OCI-LY3 (cell line): ENCODE results near the gene MOGAT2.

Experiments
- H2AFZ ChIP-seq: fragments of 200-600, 300-600 bp; shearing (Covaris generic); 2 replicates; pipeline ENCODE4 v1.6.0; 2014; ENCODE audit warnings: antibody characterized with exemption, low read depth, low read length
- H3K27ac ChIP-seq: fragments of 200-600, 300-600 bp; sonication (generic); 2 replicates; pipeline ENCODE4 v1.5.1; 2014; ENCODE audit warnings: mild to moderate bottlenecking, low read length, moderate library complexity, mixed read lengths
- H3K27me3 ChIP-seq: fragments of 200-600, 300-600 bp; sonication (generic); 2 replicates; pipeline ENCODE4 v1.6.1; 2014; ENCODE audit warnings: low read depth, low read length, mixed read lengths
- H3K36me3 ChIP-seq: fragments of 200-600, 300-600 bp; sonication (generic); replicated peaks from 2 replicates; pipeline ENCODE3; 2014; ENCODE audit warnings: low read depth, low read length, mixed read lengths
- H3K4me1 ChIP-seq: fragments of 300-600, 200-600 bp; sonication (generic); 2 replicates; pipeline ENCODE4 v1.6.1; 2014; ENCODE audit warnings: low read length, mixed read lengths
- H3K4me2 ChIP-seq: fragments of 200-600, 300-600 bp; sonication (generic); 2 replicates; pipeline ENCODE4 v1.6.1; 2014; ENCODE audit warnings: low read length, mixed read lengths
- H3K4me3 ChIP-seq: fragments of 300-600, 200-600 bp; sonication (generic); 2 replicates; pipeline ENCODE4 v1.5.1; 2014; ENCODE audit warnings: antibody characterized with exemption, mild to moderate bottlenecking, low read length, moderate library complexity
- H3K79me2 ChIP-seq: fragments of 300-600, 200-600 bp; shearing (Covaris generic); 2 replicates; pipeline ENCODE4 v1.6.1; 2014; ENCODE audit warnings: mild to moderate bottlenecking, low read length, mixed read lengths
- H3K9ac ChIP-seq: fragments of 300-600, 200-600 bp; shearing (Covaris generic); 2 replicates; pipeline ENCODE4 v1.6.0; 2014; ENCODE audit warnings: mild to moderate bottlenecking, low read length, moderate library complexity
- H3K9me3 ChIP-seq: fragments of 200-600, 300-600 bp; shearing (Covaris generic); 2 replicates; pipeline ENCODE4 v1.6.1; 2014; ENCODE audit warnings: low read length, mixed read lengths; ENCODE audit not compliant: insufficient read depth
- H4K20me1 ChIP-seq: fragments of 200-600, 300-600 bp; sonication (generic); 2 replicates; pipeline ENCODE4 v1.6.1; 2016; ENCODE audit warnings: low read length, mixed read lengths; ENCODE audit not compliant: insufficient read depth
- EZH2phosphoT487 ChIP-seq: fragments of 200-600 bp; shearing (Covaris generic); IDR thresholded peaks from 2 replicates; pipeline ENCODE4 v1.6.1; 2018; ENCODE audit warnings: antibody characterized with exemption, mixed run types, low read depth
- TF ChIP-seq, protein P1 (sequence below): fragments of 200-600, 300-600 bp; sonication (generic); IDR thresholded peaks from 2 replicates; pipeline ENCODE4 v1.5.1; 2014; ENCODE audit warnings: antibody characterized with exemption, low read length, low read depth

Gene MOGAT2

DNA sequence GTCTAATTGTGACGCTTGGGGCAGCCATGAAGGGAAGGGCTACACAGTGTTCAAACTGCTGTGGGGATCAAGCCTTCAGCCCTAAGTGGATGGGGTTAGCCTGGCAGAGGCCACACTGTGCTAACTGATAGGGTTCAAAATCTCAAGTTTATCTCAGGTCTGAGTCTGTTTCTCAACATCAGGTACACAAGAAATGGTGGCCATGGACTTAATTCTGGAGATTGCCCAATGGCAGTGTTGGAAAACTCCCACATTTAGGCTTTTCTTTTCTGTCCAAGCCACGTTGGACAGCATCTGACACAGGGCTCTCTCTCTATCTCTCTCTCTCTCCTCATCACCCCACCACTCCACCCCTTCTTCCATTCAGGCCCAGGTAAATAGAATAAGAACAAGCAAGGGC lies 40.0 kb downstream of the MOGAT2 start:
- no peaks in the 10 kb centered on the region for H4K20me1 ChIP-seq

DNA sequence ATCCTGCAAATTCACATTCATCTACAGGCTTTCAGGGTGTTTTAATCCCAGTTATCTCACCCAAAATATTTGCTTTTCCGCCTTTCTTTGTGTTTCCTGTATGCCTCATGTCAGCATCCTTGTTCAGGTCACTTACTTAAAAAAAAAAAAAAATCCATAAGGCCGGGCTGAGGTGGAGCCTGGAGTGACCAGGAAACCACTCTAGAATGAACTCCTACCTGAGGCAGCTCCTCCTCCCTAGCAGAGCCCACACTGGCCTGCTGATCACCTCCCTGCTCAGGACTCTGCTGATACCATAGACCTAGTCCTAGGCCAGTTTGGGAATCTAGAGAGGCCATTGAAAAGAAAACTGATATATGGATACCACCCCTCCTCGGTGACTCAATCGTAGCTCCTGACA lies 42.2 kb downstream of the MOGAT2 start:
- no peak overlapping the region for H3K9ac ChIP-seq
- no peak overlapping the region for H3K4me2 ChIP-seq
- no peaks in the 10 kb centered on the region for H3K27me3 ChIP-seq
- H3K4me1 ChIP-seq, result peaks cover 11% of the 10 kb centered on the region
- no peak overlapping the region for H3K4me3 ChIP-seq
- no peak overlapping the region for H3K27ac ChIP-seq
- H2AFZ ChIP-seq, result no peak overlapping the region
- no peaks in the 10 kb centered on the region for H3K36me3 ChIP-seq
- no peaks in the 10 kb centered on the region for H3K79me2 ChIP-seq
- TF ChIP-seq, protein P1, sequence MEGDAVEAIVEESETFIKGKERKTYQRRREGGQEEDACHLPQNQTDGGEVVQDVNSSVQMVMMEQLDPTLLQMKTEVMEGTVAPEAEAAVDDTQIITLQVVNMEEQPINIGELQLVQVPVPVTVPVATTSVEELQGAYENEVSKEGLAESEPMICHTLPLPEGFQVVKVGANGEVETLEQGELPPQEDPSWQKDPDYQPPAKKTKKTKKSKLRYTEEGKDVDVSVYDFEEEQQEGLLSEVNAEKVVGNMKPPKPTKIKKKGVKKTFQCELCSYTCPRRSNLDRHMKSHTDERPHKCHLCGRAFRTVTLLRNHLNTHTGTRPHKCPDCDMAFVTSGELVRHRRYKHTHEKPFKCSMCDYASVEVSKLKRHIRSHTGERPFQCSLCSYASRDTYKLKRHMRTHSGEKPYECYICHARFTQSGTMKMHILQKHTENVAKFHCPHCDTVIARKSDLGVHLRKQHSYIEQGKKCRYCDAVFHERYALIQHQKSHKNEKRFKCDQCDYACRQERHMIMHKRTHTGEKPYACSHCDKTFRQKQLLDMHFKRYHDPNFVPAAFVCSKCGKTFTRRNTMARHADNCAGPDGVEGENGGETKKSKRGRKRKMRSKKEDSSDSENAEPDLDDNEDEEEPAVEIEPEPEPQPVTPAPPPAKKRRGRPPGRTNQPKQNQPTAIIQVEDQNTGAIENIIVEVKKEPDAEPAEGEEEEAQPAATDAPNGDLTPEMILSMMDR, result no peak
- TF ChIP-seq EZH2phosphoT487, result no peak
- no peaks in the 10 kb centered on the region for H4K20me1 ChIP-seq
- no peaks in the 10 kb centered on the region for H3K9me3 ChIP-seq

More for the DNA sequence above, 40.0 kb downstream of the MOGAT2 start:
- Histone ChIP-seq H3K4me2 (no peak overlapping the region), H3K27me3 (no peaks in the 10 kb centered on the region), H3K4me1 (peaks cover under 1% of the 10 kb centered on the region), H3K79me2 (no peaks in the 10 kb centered on the region), H3K27ac (no peak overlapping the region), H3K9me3 (no peaks in the 10 kb centered on the region), H2AFZ (no peak overlapping the region), H3K4me3 (no peak overlapping the region), H3K36me3 (no peaks in the 10 kb centered on the region), H3K9ac (no peak overlapping the region)
- TF ChIP-seq EZH2phosphoT487, result no peak
- TF ChIP-seq, protein P1, result no peak

DNA sequence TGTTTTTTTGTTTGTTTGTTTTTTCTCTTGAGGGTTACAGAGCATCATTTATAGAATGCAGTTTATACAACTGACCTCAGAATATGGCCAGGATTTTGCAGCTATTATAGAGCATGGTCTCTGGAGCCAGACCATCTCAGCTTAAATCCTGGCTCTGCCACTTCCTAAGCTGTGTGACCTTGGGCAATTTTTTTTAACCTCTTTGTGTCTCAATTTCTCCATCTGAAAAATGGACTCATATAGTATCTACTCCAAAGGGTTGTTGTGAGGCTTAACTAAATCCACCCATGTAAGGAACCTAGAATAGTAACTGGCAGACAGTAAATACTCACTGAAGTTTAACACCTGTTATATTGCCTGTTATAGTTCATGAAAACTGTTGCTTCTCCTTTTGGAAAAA lies 42.6 kb downstream of the MOGAT2 start:
- no peaks in the 10 kb centered on the region for H4K20me1 ChIP-seq
- H3K79me2 ChIP-seq, result no peaks in the 10 kb centered on the region
- no peak for TF ChIP-seq EZH2phosphoT487
- TF ChIP-seq, protein P1, result no peak
- no peak overlapping the region for H3K9ac ChIP-seq
- H3K4me1 ChIP-seq, result peaks cover 11% of the 10 kb centered on the region
- H3K4me2 ChIP-seq, result no peak overlapping the region
- no peak overlapping the region for H2AFZ ChIP-seq
- no peaks in the 10 kb centered on the region for H3K27me3 ChIP-seq
- no peak overlapping the region for H3K27ac ChIP-seq
- no peak overlapping the region for H3K4me3 ChIP-seq
- no peaks in the 10 kb centered on the region for H3K36me3 ChIP-seq
- no peaks in the 10 kb centered on the region for H3K9me3 ChIP-seq

- TF ChIP-seq, protein P1, result no peak
- no peak for TF ChIP-seq EZH2phosphoT487
- H3K79me2 ChIP-seq, result no peaks in the 10 kb centered on the region
- no peak overlapping the region for H2AFZ ChIP-seq
- no peak overlapping the region for H3K9ac ChIP-seq
- H3K27me3 ChIP-seq, result no peaks in the 10 kb centered on the region
- no peaks in the 10 kb centered on the region for H3K9me3 ChIP-seq
- H4K20me1 ChIP-seq, result no peaks in the 10 kb centered on the region
- H3K4me2 ChIP-seq, result no peak overlapping the region
- no peaks in the 10 kb centered on the region for H3K36me3 ChIP-seq
- H3K4me1 ChIP-seq, result peaks cover 11% of the 10 kb centered on the region
- H3K4me3 ChIP-seq, result no peak overlapping the region
- H3K27ac ChIP-seq, result no peak overlapping the region
Measured at GRCh38 chr11:75760710-75761493, 43.3 kb downstream of the MOGAT2 start.
